Panc1 (cell line): ENCODE results near the gene PC.

Source experiments
- POLR2AphosphoS5 ChIP-seq: IDR thresholded peaks from 2 replicates; pipeline ENCODE4 v1.6.1; 2012; ENCODE audit warnings: mild to moderate bottlenecking, low read depth, low read length, moderate library complexity
- SIN3A ChIP-seq: IDR thresholded peaks from 2 replicates; pipeline ENCODE4 v1.6.1; 2012; ENCODE audit warnings: low read depth, mild to moderate bottlenecking, low read length, moderate library complexity, borderline replicate concordance; ENCODE audit not compliant: insufficient read depth
- TCF7L2 ChIP-seq: IDR thresholded peaks from 2 replicates; pipeline ENCODE4 v1.6.1; 2011; ENCODE audit warnings: mild to moderate bottlenecking, low read depth, low read length, inconsistent platforms
- TF ChIP-seq, protein P1 (sequence below), 2 experiments: IDR thresholded peaks; 2 replicates each; pipeline ENCODE4 v1.6.1; 2011 to 2012; ENCODE audit warnings: low read depth in 2 of 2, control low read depth in 1 of 2, low read length in 1 of 2, mild to moderate bottlenecking in 1 of 2, moderate library complexity in 1 of 2; ENCODE audit not compliant: insufficient read depth in 1 of 2
- TF ChIP-seq, protein P2 (sequence below): fragments of 450-650 bp; IDR thresholded peaks from 2 replicates; pipeline ENCODE4 v1.5.1; 2017; ENCODE audit warnings: mild to moderate bottlenecking

DNA sequence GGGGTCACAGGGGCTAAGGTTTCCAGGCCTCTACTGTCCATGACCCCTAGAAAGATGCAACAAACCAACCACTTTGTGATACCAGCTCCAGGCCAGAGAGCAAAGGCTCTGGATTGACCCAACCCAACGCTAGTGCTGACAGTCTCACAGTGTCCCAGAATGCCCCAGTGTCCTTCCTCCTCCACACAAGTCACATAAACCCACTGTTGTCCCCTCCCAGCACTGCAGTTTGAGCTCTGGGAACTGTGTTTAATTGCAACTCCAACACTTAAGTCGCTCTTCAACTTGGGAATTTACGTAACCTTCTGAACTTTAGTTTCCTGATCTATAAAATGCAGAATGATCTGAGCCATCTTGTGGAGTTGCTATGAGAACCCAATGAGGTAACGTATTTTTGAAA is 47.5 kb downstream of the PC start:
- TF ChIP-seq POLR2AphosphoS5 (no peak), TCF7L2 (no peak), SIN3A (no peak)
- TF ChIP-seq, protein P1, sequence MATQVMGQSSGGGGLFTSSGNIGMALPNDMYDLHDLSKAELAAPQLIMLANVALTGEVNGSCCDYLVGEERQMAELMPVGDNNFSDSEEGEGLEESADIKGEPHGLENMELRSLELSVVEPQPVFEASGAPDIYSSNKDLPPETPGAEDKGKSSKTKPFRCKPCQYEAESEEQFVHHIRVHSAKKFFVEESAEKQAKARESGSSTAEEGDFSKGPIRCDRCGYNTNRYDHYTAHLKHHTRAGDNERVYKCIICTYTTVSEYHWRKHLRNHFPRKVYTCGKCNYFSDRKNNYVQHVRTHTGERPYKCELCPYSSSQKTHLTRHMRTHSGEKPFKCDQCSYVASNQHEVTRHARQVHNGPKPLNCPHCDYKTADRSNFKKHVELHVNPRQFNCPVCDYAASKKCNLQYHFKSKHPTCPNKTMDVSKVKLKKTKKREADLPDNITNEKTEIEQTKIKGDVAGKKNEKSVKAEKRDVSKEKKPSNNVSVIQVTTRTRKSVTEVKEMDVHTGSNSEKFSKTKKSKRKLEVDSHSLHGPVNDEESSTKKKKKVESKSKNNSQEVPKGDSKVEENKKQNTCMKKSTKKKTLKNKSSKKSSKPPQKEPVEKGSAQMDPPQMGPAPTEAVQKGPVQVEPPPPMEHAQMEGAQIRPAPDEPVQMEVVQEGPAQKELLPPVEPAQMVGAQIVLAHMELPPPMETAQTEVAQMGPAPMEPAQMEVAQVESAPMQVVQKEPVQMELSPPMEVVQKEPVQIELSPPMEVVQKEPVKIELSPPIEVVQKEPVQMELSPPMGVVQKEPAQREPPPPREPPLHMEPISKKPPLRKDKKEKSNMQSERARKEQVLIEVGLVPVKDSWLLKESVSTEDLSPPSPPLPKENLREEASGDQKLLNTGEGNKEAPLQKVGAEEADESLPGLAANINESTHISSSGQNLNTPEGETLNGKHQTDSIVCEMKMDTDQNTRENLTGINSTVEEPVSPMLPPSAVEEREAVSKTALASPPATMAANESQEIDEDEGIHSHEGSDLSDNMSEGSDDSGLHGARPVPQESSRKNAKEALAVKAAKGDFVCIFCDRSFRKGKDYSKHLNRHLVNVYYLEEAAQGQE (IDR thresholded peaks at IDR 0.05; ENCODE audit: insufficient read depth in 1 of 2, low read depth in 2 of 2, low read length in 1 of 2): no peak
- TF ChIP-seq, protein P2, sequence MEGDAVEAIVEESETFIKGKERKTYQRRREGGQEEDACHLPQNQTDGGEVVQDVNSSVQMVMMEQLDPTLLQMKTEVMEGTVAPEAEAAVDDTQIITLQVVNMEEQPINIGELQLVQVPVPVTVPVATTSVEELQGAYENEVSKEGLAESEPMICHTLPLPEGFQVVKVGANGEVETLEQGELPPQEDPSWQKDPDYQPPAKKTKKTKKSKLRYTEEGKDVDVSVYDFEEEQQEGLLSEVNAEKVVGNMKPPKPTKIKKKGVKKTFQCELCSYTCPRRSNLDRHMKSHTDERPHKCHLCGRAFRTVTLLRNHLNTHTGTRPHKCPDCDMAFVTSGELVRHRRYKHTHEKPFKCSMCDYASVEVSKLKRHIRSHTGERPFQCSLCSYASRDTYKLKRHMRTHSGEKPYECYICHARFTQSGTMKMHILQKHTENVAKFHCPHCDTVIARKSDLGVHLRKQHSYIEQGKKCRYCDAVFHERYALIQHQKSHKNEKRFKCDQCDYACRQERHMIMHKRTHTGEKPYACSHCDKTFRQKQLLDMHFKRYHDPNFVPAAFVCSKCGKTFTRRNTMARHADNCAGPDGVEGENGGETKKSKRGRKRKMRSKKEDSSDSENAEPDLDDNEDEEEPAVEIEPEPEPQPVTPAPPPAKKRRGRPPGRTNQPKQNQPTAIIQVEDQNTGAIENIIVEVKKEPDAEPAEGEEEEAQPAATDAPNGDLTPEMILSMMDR: no peak
